GM19043 (cell line): ENCODE measurements around the gene ADCY4.

Source experiments
- ATAC-seq: cut with Tn5 transposase; IDR thresholded peaks from one replicate; pipeline ENCODE4 v1.9.1; 2021; ENCODE audit warnings: low read depth; ENCODE audit not compliant: unreplicated experiment

Gene ADCY4

GRCh38 chr14:24280797-24281460 lies 53.9 kb downstream of the ADCY4 start:
- no peak for ATAC-seq

GRCh38 chr14:24279301-24280186 lies 55.3 kb downstream of the ADCY4 start:
- ATAC-seq = no peak

GRCh38 chr14:24278424-24278823 lies 56.4 kb downstream of the ADCY4 start:
- ATAC-seq = no peak

- ATAC-seq = no peak
Measured at GRCh38 chr14:24277606-24278321, 57.1 kb downstream of the ADCY4 start.

- no peak for ATAC-seq
Measured at GRCh38 chr14:24277071-24277470, 57.8 kb downstream of the ADCY4 start.

- ATAC-seq = peak; percentile 35
Measured at GRCh38 chr14:24274101-24274543, 60.7 kb downstream of the ADCY4 start.

GRCh38 chr14:24273422-24273998 lies 61.4 kb downstream of the ADCY4 start:
- no peak for ATAC-seq

- ATAC-seq = no peak
Measured at GRCh38 chr14:24272467-24272866, 62.4 kb downstream of the ADCY4 start.

GRCh38 chr14:24271834-24272263 lies 63.0 kb downstream of the ADCY4 start:
- ATAC-seq = no peak

GRCh38 chr14:24271134-24271833 lies 63.6 kb downstream of the ADCY4 start, which contains the start of gene RABGGTA:
TSS of gene RABGGTA (minus strand) at chr14:24271597. CDS start at chr14:24271115, 482 bp downstream.
- peak; percentile 86 for ATAC-seq

- ATAC-seq = no peak
Measured at GRCh38 chr14:24270537-24271133, 64.2 kb downstream of the ADCY4 start.

GRCh38 chr14:24269910-24270536 lies 64.8 kb downstream of the ADCY4 start:
- ATAC-seq = no peak

- ATAC-seq = no peak
Measured at GRCh38 chr14:24269368-24269767, 65.5 kb downstream of the ADCY4 start.
